Body of pancreas (tissue), 4 donors: ENCODE results near the gene MRPL17. TPM values are rescaled to one million over a fixed set of nuclear protein-coding genes. Genes with fewer than 3 reads are reported as not detected.
A peak's percentile ranks its signal among the peaks of the same experiment; 100 is the strongest.
"Not testable (repeated sequence)": the region's sequence is repeated elsewhere in the genome, so short reads cannot be mapped to it uniquely, and the experiment has no call there.

Source experiments
- ATAC-seq: fragments of 150-250 bp; one replicate; pipeline ENCODE4 v1.9.1; 2016
- DNase-seq, 4 donors: peaks; one replicate each; pipeline ENCODE4 v3.0.0-alpha.2; 2019
- H3K27ac ChIP-seq, 4 donors: fragments of 200-600 bp; sonication (generic); 1 replicate in 3 of 4; 2 replicates in 1 of 4; pipeline versions ENCODE4 v1.5.1 to v1.6.1; 2016 to 2019; ENCODE audit warnings: mild to moderate bottlenecking in 1 of 4, mixed read lengths in 1 of 4, moderate library complexity in 1 of 4
- H3K27me3 ChIP-seq, 2 donors: fragments of 200-600 bp; sonication (generic); one replicate each; pipeline ENCODE4 v1.6.0; 2016; ENCODE audit warnings: mild to moderate bottlenecking in 1 of 2
- H3K36me3 ChIP-seq, 2 donors: fragments of 200-600 bp; sonication (generic); replicated peaks in 1 of 2; 2 replicates each; pipeline ENCODE4 v1.5.1; 2016; ENCODE audit warnings: low read depth in 2 of 2; ENCODE audit not compliant: insufficient read depth in 1 of 2
- H3K4me1 ChIP-seq: fragments of 200-600 bp; sonication (generic); one replicate; pipeline ENCODE4 v1.6.0; 2016
- H3K4me3 ChIP-seq, 2 donors: fragments of 200-600 bp; sonication (generic); 1 replicate in 1 of 2; 2 replicates in 1 of 2; pipeline ENCODE4 v1.5.1; 2016 to 2019
- H3K9me3 ChIP-seq, 3 donors: fragments of 200-600 bp; sonication (generic); 1 replicate in 2 of 3; 2 replicates in 1 of 3; pipeline ENCODE4 v1.5.1; 2016
- POLR2A ChIP-seq, 3 donors: fragments of 450-650 bp; IDR thresholded peaks; one replicate each; pipeline ENCODE4 v1.6.1; 2016; ENCODE audit warnings: antibody characterized with exemption in 3 of 3, mild to moderate bottlenecking in 2 of 3
- WGBS, 2 donors: methylation state at CpG; one replicate each; pipeline ENCODE4 v1.1.5; 2017; 5-methylcytosine and 5-hydroxymethylcytosine counted together
- intact Hi-C: fragments of 100-400 bp; cut with DNase I; formaldehyde crosslinking; loops from one replicate; pipeline ENCODE4 v1.15.1; 2023
- total RNA-seq, 2 donors: library from RNA; depleted of rRNA; stranded (reverse); fragments of >200 nt; gene quantifications; one replicate each; pipeline ENCODE4 v1.1.0, GENCODE V29; 2016
- TF ChIP-seq, protein P1 (sequence below), 7 experiments: fragments of 450-650 bp in 4 of 7; fragments of 200-600 bp in 3 of 7; sonication (generic) in 3 of 7; IDR thresholded peaks; one replicate each; pipeline ENCODE4 v1.5.1; 2016 to 2019; ENCODE audit warnings: antibody characterized with exemption in 7 of 7

MRPL17 gene
- total RNA-seq, 2 donors from 2014 or later, result 19.4 to 263 TPM

- H3K4me3 ChIP-seq, result no peak overlapping the region
- H3K9me3 ChIP-seq, result no peaks in the 10 kb centered on the region
- ATAC-seq (peak; percentile 66), DNase-seq (peak; percentile 50 to 74 (median 63))
- intact Hi-C loops, result loop anchor here (10.0 kb wide), 1 partner anchor 181 kb away; no protein-coding TSS in a partner anchor
- no peak overlapping the region for H3K27ac ChIP-seq
- peaks cover 14% of the 10 kb centered on the region for H3K4me1 ChIP-seq
- WGBS, 2 donors, result 44 to 48% methylated on average over 7 of the region's 7 CpGs
- no peaks in the 10 kb centered on the region for H3K27me3 ChIP-seq
- TF ChIP-seq POLR2A (IDR thresholded peaks at IDR 0.05), result no peak
- TF ChIP-seq, protein P1, sequence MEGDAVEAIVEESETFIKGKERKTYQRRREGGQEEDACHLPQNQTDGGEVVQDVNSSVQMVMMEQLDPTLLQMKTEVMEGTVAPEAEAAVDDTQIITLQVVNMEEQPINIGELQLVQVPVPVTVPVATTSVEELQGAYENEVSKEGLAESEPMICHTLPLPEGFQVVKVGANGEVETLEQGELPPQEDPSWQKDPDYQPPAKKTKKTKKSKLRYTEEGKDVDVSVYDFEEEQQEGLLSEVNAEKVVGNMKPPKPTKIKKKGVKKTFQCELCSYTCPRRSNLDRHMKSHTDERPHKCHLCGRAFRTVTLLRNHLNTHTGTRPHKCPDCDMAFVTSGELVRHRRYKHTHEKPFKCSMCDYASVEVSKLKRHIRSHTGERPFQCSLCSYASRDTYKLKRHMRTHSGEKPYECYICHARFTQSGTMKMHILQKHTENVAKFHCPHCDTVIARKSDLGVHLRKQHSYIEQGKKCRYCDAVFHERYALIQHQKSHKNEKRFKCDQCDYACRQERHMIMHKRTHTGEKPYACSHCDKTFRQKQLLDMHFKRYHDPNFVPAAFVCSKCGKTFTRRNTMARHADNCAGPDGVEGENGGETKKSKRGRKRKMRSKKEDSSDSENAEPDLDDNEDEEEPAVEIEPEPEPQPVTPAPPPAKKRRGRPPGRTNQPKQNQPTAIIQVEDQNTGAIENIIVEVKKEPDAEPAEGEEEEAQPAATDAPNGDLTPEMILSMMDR (IDR thresholded peaks at IDR 0.05), result peak; percentile 75 to 91 (median 83)
- H3K36me3 ChIP-seq, result no peaks in the 10 kb centered on the region
Observed at GRCh38 chr11:6705905-6706535, 22.9 kb upstream of the MRPL17 start.

DNA sequence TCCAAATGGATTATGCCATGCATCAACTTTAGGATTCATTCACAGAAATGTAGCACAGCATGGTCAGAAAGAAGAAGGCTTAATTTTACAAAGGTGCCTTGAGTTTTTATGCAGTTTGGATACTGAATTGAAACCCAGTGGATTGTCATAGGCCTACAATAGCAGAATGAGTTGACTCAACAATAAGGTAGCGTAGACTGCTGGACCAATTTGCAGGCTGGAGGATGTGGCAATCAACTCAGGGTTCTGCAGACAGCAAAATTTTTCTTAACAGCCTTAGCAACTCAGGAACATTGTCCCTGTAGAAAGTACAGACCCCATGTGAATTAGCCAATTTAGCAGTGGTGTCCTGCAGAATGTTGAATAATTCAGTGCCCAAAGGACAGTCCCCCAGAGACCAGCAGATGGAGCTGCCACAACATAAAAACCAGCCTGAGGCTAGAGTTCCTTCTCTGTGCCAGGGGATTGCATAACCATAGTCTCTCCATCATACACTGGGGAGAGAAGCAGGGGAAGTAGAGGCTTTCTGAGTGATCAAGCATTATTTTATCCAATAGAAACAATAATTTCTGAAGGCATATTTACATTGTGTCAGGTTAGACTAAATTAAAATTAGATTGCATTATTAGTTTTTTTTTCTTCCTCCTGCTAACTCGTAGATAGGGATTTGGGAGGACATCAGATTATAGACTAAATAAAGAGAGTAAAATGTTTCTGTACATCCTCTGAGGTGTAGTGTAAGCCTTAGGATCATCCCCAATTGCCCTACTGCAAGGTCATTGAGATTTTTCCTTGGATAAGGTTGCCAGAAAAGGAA is 20.3 kb upstream of the MRPL17 start:
- TF ChIP-seq POLR2A (IDR thresholded peaks at IDR 0.05), result no peak
- TF ChIP-seq, protein P1 (IDR thresholded peaks at IDR 0.05), result peak; percentile 14 to 69 (median 61)
- Histone ChIP-seq H3K4me3 (no peak overlapping the region), H3K27me3 (no peaks in the 10 kb centered on the region), H3K9me3 (no peaks in the 10 kb centered on the region), H3K36me3 (no peaks in the 10 kb centered on the region), H3K4me1 (peaks cover 14% of the 10 kb centered on the region), H3K27ac (no peak overlapping the region)
- DNase-seq (peak; percentile 62 to 79 (median 66)), ATAC-seq (peak; percentile 95)
- WGBS, 2 donors, result 80 to 86% methylated on average over 2 of the region's 2 CpGs
- intact Hi-C loops, result loop anchor here (10.0 kb wide), 1 partner anchor 179 kb away; no protein-coding TSS in a partner anchor

DNA sequence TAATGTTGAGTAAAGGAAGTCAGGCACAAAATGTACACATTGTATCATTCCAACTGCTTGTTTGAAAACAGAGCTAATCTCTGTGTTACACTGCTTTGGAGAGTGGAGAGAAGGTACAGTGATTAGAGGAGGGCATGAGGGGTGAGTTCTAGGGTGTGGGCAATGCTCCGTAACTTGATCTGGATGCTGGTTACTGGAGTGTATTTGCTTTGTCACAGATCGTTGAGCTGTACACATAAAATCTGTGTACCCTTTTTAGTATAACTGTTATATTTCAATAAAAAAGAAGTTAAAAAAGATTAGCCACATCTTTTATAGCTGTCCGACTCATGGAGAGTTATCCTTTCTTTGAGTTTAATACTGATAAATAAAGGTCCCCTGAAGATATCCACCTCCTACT is 18.8 kb upstream of the MRPL17 start:
- not testable (repeated sequence) for H3K27ac ChIP-seq, H3K27me3 ChIP-seq, H3K36me3 ChIP-seq, H3K4me3 ChIP-seq, ATAC-seq, DNase-seq, H3K9me3 ChIP-seq
- 28 to 37% methylated on average over 3 of the region's 3 CpGs for WGBS, 2 donors
- intact Hi-C loops, result loop anchor here (10.0 kb wide), 1 partner anchor 177 kb away; no protein-coding TSS in a partner anchor
- peaks cover 14% of the 10 kb centered on the region for H3K4me1 ChIP-seq

DNA sequence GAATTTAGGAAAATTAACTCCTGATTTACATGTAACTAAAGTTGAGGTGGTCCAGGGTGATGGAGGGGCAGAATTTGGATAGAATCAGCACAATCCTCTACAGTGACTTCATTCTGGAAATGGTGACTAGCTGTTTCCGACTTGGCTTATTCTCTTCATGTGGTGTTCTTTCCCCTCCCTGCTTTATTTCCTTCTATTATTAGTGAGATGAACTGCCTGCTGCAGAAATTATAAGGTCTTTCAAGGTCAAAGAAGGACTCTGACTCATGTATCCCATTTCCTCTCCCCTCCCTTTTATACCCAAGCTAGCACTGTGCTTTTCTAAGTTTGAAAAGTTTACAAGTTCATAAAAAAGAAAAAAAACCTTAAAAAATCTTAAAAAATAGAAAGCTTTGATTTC is 12.2 kb upstream of the MRPL17 start:
- 53 to 80% methylated on average over 1 of the region's 1 CpG for WGBS, 2 donors
- intact Hi-C loops, result no loop called here
- no peaks in the 10 kb centered on the region for H3K36me3 ChIP-seq
- DNase-seq (no peak), ATAC-seq (peak; percentile 56)
- peaks cover 16% of the 10 kb centered on the region for H3K4me1 ChIP-seq
- no peak for TF ChIP-seq POLR2A (IDR thresholded peaks at IDR 0.05)
- no peak overlapping the region for H3K4me3 ChIP-seq
- H3K27me3 ChIP-seq, result no peaks in the 10 kb centered on the region
- H3K9me3 ChIP-seq, result no peaks in the 10 kb centered on the region
- no peak overlapping the region for H3K27ac ChIP-seq

DNA sequence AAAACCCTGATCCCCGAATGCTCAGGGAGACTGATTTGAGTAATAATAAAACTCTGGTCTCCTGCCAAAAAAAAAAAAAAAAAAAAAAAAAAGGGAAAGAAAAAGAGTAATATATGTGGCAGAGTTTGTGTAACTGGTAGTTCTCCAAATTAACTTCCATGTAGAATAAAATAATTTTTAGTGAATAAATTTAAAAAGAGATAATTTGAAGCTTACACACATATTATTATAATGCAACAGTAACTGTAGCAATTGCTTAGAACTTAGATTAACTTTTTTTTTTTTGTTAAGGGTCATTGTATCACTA is 11.0 kb upstream of the MRPL17 start:
- no peak overlapping the region for H3K27ac ChIP-seq
- ATAC-seq (no peak), DNase-seq (no peak)
- intact Hi-C loops, result no loop called here
- no peak overlapping the region for H3K4me3 ChIP-seq
- H3K36me3 ChIP-seq, result no peaks in the 10 kb centered on the region
- H3K9me3 ChIP-seq, result no peaks in the 10 kb centered on the region
- 0% methylated on average over 1 of the region's 1 CpG for WGBS, 2 donors
- peaks cover 16% of the 10 kb centered on the region for H3K4me1 ChIP-seq
- TF ChIP-seq POLR2A (IDR thresholded peaks at IDR 0.05), result no peak
- TF ChIP-seq, protein P1 (IDR thresholded peaks at IDR 0.05), result no peak
- H3K27me3 ChIP-seq, result no peaks in the 10 kb centered on the region
